HCT116 (cell line): ENCODE data around the gene RNU6-9. TPM values are rescaled to one million over a fixed set of nuclear protein-coding genes. Genes with fewer than 3 reads are reported as not detected.
A peak's percentile ranks its signal among the peaks of the same experiment; 100 is the strongest.

Experiments used
- ATAC-seq: fragments of 200-7000 bp; cut with Tn5 transposase; 2 replicates; pipeline ENCODE4 v1.9.1; 2020; ENCODE audit warnings: mild to moderate bottlenecking, moderate library complexity
- BruUV-seq: library from RNA; stranded (reverse); fragments of 400-500 nt; replicated peaks from 2 replicates; lab custom pipeline; 2021; lab: Mats Ljungman, UMichigan
- CTCF ChIA-PET: fragments of 300-600 bp; sonication (Branson Sonifier 250); formaldehyde crosslinking; loops from one replicate; lab custom pipeline; 2021; ENCODE audit warnings: antibody characterized with exemption; lab: Charles Lee
- POLR2A ChIA-PET: fragments of 300-600, 350-600 bp; sonication (Branson Sonifier 250); formaldehyde crosslinking; loops from one replicate; lab custom pipeline; 2021; ENCODE audit warnings: antibody characterized with exemption; lab: Charles Lee
- RAD21 ChIA-PET, 2 experiments: fragments of 300-600 bp; sonication (Branson Sonifier 250); formaldehyde crosslinking; loops; one replicate each; lab custom pipeline; 2023; ENCODE audit warnings: low total read pairs in 2 of 2; ENCODE audit not compliant: uncharacterized antibody in 2 of 2, unreplicated experiment in 2 of 2, low non-redundant PET in 1 of 2; lab: Charles Lee
- DNase-seq: peaks from one replicate; pipeline ENCODE4 v3.0.0-alpha.2; 2010; ENCODE audit warnings: low read depth, low spot score
- H2AFZ ChIP-seq: fragments of 200-600 bp; shearing (Covaris generic), sonication (generic); 2 replicates; pipeline ENCODE4 v1.6.1; 2017; ENCODE audit warnings: low read depth, mixed run types, mixed read lengths, antibody characterized with exemption, low read length; ENCODE audit not compliant: poor library complexity, severe bottlenecking
- H3K27ac ChIP-seq: 2 replicates; pipeline ENCODE4 v1.5.1; 2012; ENCODE audit warnings: low read depth, low read length
- H3K27me3 ChIP-seq: fragments of 200-600 bp; sonication (generic); 2 replicates; pipeline ENCODE4 v1.6.1; 2016; ENCODE audit warnings: mixed run types, low read length, mixed read lengths; ENCODE audit not compliant: insufficient read depth
- H3K36me3 ChIP-seq, 2 experiments: fragments of 200-500 bp in 1 of 2; fragments of 200-600 bp in 1 of 2; sonication (Bioruptor generic) in 1 of 2; sonication (generic) in 1 of 2; 2 replicates each; pipeline versions ENCODE4 v1.5.1 to v1.6.1; 2014 to 2016; ENCODE audit warnings: low read length in 2 of 2, inconsistent platforms in 1 of 2, mixed read lengths in 1 of 2, mixed run types in 1 of 2; ENCODE audit not compliant: insufficient read depth in 2 of 2, control insufficient read depth in 1 of 2
- H3K4me1 ChIP-seq, 2 experiments: fragments of 200-600 bp in 1 of 2; sonication (generic) in 1 of 2; 2 replicates each; pipeline versions ENCODE4 v1.5.1 to v1.6.1; 2012 to 2017; ENCODE audit warnings: low read length in 2 of 2, inconsistent platforms in 1 of 2, mild to moderate bottlenecking in 1 of 2, mixed read lengths in 1 of 2, mixed run types in 1 of 2, moderate library complexity in 1 of 2; ENCODE audit not compliant: insufficient read depth in 2 of 2, control insufficient read depth in 1 of 2
- H3K4me2 ChIP-seq: fragments of 200-600 bp; sonication (generic); 2 replicates; pipeline ENCODE4 v1.6.1; 2017; ENCODE audit warnings: mixed run types, low read length, mixed read lengths
- H3K4me3 ChIP-seq, 2 experiments: fragments of 200-600 bp in 1 of 2; sonication (generic) in 1 of 2; replicated peaks in 1 of 2; 2 replicates each; pipeline ENCODE4 v1.5.1; 2011 to 2016; ENCODE audit warnings: low read length in 2 of 2, control low read depth in 1 of 2, low read depth in 1 of 2, mild to moderate bottlenecking in 1 of 2, mixed read lengths in 1 of 2, mixed run types in 1 of 2
- H3K79me2 ChIP-seq: fragments of 200-600 bp; sonication (generic); 2 replicates; pipeline ENCODE4 v1.6.1; 2017; ENCODE audit warnings: mild to moderate bottlenecking, mixed run types, low read length, moderate library complexity, mixed read lengths; ENCODE audit not compliant: insufficient read depth
- H3K9ac ChIP-seq: fragments of 200-600 bp; sonication (generic); 2 replicates; pipeline ENCODE4 v1.6.1; 2016; ENCODE audit warnings: low read length, mixed read lengths
- H3K9me2 ChIP-seq: fragments of 200-600 bp; sonication (generic), shearing (Covaris generic); 2 replicates; pipeline ENCODE4 v1.6.1; 2017; ENCODE audit warnings: mixed run types, mild to moderate bottlenecking, moderate library complexity; ENCODE audit not compliant: insufficient read depth
- H3K9me3 ChIP-seq, 2 experiments: fragments of 200-500 bp in 1 of 2; fragments of 200-600 bp in 1 of 2; sonication (Bioruptor generic) in 1 of 2; sonication (generic) in 1 of 2; 2 replicates each; pipeline ENCODE4 v1.6.1; 2014 to 2017; ENCODE audit warnings: low read length in 2 of 2, mixed read lengths in 2 of 2, inconsistent platforms in 1 of 2, low read depth in 1 of 2, mild to moderate bottlenecking in 1 of 2, mixed run types in 1 of 2, moderate library complexity in 1 of 2; ENCODE audit not compliant: control insufficient read depth in 1 of 2, insufficient read depth in 1 of 2
- H4K20me1 ChIP-seq: fragments of 200-600 bp; sonication (generic), shearing (Covaris generic); 2 replicates; pipeline ENCODE4 v1.6.1; 2017; ENCODE audit warnings: mixed run types, mild to moderate bottlenecking, moderate library complexity; ENCODE audit not compliant: insufficient read depth
- CEBPB ChIP-seq: IDR thresholded peaks from 2 replicates; pipeline ENCODE4 v1.6.1; 2012; ENCODE audit warnings: low read depth
- CTCF ChIP-seq, 3 experiments: fragments of 200-600 bp in 1 of 3; sonication (generic) in 1 of 3; IDR thresholded peaks in 2 of 3; conservative IDR thresholded peaks in 1 of 3; 2 replicates each; pipeline ENCODE4 v1.5.1; 2012 to 2017; ENCODE audit warnings: low read depth in 2 of 3, low read length in 2 of 3, antibody characterized with exemption in 1 of 3, borderline replicate concordance in 1 of 3, control low read depth in 1 of 3, mild to moderate bottlenecking in 1 of 3, mixed read lengths in 1 of 3, mixed run types in 1 of 3, moderate library complexity in 1 of 3; ENCODE audit not compliant: insufficient read depth in 1 of 3
- ELF1 ChIP-seq: IDR thresholded peaks from 2 replicates; pipeline ENCODE4 v1.6.1; 2012; ENCODE audit warnings: low read depth, borderline replicate concordance
- JUND ChIP-seq: IDR thresholded peaks from 2 replicates; pipeline ENCODE4 v1.6.1; 2012
- MAX ChIP-seq: IDR thresholded peaks from 2 replicates; pipeline ENCODE4 v1.6.1; 2012
- POLR2A ChIP-seq: IDR thresholded peaks from 2 replicates; pipeline ENCODE4 v1.7.0; 2011; ENCODE audit warnings: borderline replicate concordance; ENCODE audit not compliant: insufficient read depth, insufficient read length; ENCODE audit errors: extremely low read depth
- POLR2AphosphoS5 ChIP-seq: IDR thresholded peaks from 2 replicates; pipeline ENCODE4 v1.6.1; 2011; ENCODE audit warnings: mild to moderate bottlenecking, low read depth, low read length, moderate library complexity
- SIN3A ChIP-seq: IDR thresholded peaks from 2 replicates; pipeline ENCODE4 v1.6.1; 2012; ENCODE audit warnings: low read depth
- SP1 ChIP-seq: IDR thresholded peaks from 2 replicates; pipeline ENCODE4 v1.6.1; 2012; ENCODE audit warnings: low read depth
- intact Hi-C: fragments of 100-400 bp; cut with micrococcal nuclease; formaldehyde crosslinking; loops from 2 replicates; pipeline ENCODE4 v1.10.0; 2022
- total RNA-seq: library from RNA; stranded (reverse); gene quantifications from one replicate; pipeline ENCODE4 v1.2.1, GENCODE V29; 2021; ENCODE audit not compliant: unreplicated experiment

RNU6-9 gene
- total RNA-seq, 1 experiment from 2014 or later, result not detected

GRCh38 chr19:868458-869244 lies 24.6 kb upstream of the RNU6-9 start:
- no peaks in the 10 kb centered on the region for H3K9me3 ChIP-seq
- BruUV-seq, result no TSS peak
- POLR2A ChIA-PET, result no interaction called here
- H3K4me2 ChIP-seq, result peak overlapping the region; percentile 53
- H3K9ac ChIP-seq, result peak overlapping the region; percentile 62
- RAD21 ChIA-PET, result no interaction called here
- H3K79me2 ChIP-seq, result no peaks in the 10 kb centered on the region
- CTCF ChIA-PET, result no interaction called here
- 0 out of 2 replicates have a peak, but pooled peaks have one; percentile 1 for ATAC-seq
- no peak overlapping the region for H2AFZ ChIP-seq
- H3K4me3 ChIP-seq, result no peak overlapping the region
- no peak for DNase-seq
- intact Hi-C loops, result no loop called here
- no peaks in the 10 kb centered on the region for H3K9me2 ChIP-seq
- H3K36me3 ChIP-seq, result peaks cover 5 to 15% of the 10 kb centered on the region in 2 experiments; a peak in 2 of 4 replicates
- H3K27me3 ChIP-seq, result no peaks in the 10 kb centered on the region
- TF ChIP-seq POLR2A, result peak; percentile 50
- TF ChIP-seq CEBPB, result no peak
- TF ChIP-seq, all 23 proteins: peak for 1
- peaks cover 19 to 33% of the 10 kb centered on the region in 2 experiments for H3K4me1 ChIP-seq
- H4K20me1 ChIP-seq, result no peaks in the 10 kb centered on the region
- peak overlapping the region; percentile 79 for H3K27ac ChIP-seq

GRCh38 chr19:869245-870177 lies 23.8 kb upstream of the RNU6-9 start:
- ATAC-seq, result peak; percentile 40
- H3K9me2 ChIP-seq, result no peaks in the 10 kb centered on the region
- no peaks in the 10 kb centered on the region for H3K79me2 ChIP-seq
- H3K9ac ChIP-seq, result peak overlapping the region; percentile 62
- peak overlapping the region; percentile 79 for H3K27ac ChIP-seq
- TF ChIP-seq JUND (peak; percentile 53), POLR2AphosphoS5 (peak; percentile 37; the same call in 1 of the 2 replicates), MAX (peak; percentile 84), SP1 (peak; percentile 45; the same call in 1 of the 2 replicates), ELF1 (no peak), SIN3A (no peak), CTCF (IDR thresholded peaks at IDR 0.05 in 2 of 3, conservative IDR thresholded peaks at IDR 0.05 in 1 of 3; ENCODE audit: borderline replicate concordance in 1 of 3, insufficient read depth in 1 of 3, low read depth in 2 of 3, low read length in 2 of 3) (no peak)
- ChIA-PET CTCF (no interaction called here), POLR2A (no interaction called here), RAD21 (no interaction called here)
- H3K9me3 ChIP-seq, result no peaks in the 10 kb centered on the region
- H3K27me3 ChIP-seq, result no peaks in the 10 kb centered on the region
- BruUV-seq, result no TSS peak
- intact Hi-C loops, result no loop called here
- H3K36me3 ChIP-seq, result peaks cover 5 to 15% of the 10 kb centered on the region in 2 experiments; a peak in 2 of 4 replicates
- no peak overlapping the region for H3K4me3 ChIP-seq
- DNase-seq, result peak; percentile 63
- no peak overlapping the region for H2AFZ ChIP-seq
- H3K4me2 ChIP-seq, result peak overlapping the region; percentile 53
- no peaks in the 10 kb centered on the region for H4K20me1 ChIP-seq
- peaks cover 19 to 36% of the 10 kb centered on the region in 2 experiments for H3K4me1 ChIP-seq
